K562 treated with DMSO at 1 percent for 48 hours (cell line): ENCODE data around the gene MLLT10. TPM values are rescaled to one million over a fixed set of nuclear protein-coding genes. Genes with fewer than 3 reads are reported as not detected.

ENCODE experiments used
- total RNA-seq: library from RNA; unstranded; fragments of 300-600 nt; gene quantifications from 2 replicates; pipeline ENCODE4 v1.2.3, GENCODE V29; 2022; ENCODE audit warnings: low replicate concordance; ENCODE audit errors: extremely low read depth

MLLT10 gene
- not detected in 2 replicates for total RNA-seq

DNA sequence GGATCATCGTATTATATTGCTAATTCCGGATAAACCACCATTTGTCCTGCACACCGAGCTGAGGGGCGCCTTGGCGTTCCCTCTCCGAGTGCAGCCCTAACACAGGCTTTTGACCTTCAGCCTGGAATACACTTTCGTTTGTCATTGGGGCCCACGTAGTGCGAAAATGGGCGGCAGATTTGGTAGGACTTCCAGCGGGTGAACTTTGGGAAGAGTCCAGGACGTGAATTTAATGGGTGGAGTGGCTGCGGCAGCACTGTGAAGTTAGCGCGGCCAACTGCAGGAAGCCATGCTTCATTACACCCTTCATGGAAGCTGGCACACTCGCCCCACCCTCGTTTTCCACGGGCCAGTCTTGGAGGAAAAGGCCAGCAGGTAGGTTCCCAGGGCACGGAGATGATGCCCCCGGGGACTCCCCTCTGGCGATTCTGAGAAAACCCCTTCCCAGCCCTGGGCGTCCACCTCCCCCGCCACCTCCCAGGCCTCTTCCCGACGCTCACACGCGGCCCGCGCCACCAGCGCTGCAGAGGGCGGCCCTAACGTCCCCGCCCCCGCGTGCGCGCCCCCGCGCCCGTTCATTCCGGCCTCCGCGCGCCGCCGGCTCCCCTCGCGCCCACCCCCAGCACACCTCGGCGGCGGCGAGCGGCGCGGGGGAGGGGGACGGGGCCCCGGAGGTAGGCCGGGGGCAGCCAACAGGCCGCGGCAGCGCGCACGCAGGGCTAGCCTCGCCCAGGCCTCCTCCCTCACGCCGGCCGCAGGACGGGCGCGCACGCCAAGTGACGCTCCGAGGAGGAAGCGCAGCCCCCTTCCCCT lies at the start of gene MLLT10:
MLLT10 (plus strand) TSS at position 766 of the 813 bp plus-strand sequence. CDS start 413 bp downstream, outside the sequence.

DNA sequence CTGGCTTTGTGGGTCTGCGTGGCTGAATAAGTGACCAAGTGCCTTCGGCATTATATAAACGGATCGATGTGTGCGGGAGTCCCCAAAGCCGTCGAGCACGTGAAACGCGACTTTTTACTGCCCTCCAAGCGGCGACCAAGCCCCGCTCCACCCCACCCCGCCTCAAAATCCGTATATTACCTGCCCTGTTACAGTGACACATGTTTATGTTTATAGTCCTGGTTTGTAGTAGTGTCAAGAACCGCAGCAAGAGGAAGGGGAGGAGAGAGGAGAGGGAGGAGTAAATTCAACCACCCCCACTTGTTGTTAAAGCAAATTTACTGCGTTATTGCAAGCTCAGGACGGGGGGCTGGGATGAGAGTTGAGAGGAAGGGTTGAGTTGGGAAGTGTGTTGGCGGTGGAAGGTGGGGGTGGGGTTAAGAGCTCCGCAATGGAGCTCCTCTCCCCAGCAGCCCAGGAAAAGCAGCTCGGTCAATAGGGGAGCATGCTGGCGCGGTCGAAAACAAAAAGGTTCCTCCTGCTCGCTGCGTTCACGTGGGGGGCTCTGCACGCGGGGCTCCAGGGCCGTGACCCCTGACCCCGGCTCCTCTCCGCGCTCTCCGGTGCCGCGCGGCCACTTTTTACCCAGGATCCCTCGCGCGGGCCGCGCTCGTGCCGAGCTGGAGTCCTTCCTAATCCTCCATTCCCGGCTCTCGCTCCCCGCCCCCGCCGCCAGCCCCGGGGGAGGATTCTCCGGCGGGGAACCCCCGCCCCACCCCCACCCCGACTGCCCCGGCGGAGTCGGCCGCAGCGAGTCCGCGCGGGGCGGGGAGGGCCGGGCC lies 8.5 kb upstream of the MLLT10 start, which contains the start of gene SKIDA1:
SKIDA1 (minus strand) TSS at position 316 of the 821 bp plus-strand sequence. CDS start 7,860 bp downstream, outside the sequence.

Other genes starting within 250 kb of the MLLT10 start
- gene SKIDA1, start 8.6 kb upstream of the MLLT10 start, total RNA-seq = not detected in 2 replicates